Measurements from ENCODE around the gene SYT2.

GRCh38 chr1:202597090-202597761 lies 113.0 kb downstream of the SYT2 start:
- TF ChIP-seq, protein P1, sequence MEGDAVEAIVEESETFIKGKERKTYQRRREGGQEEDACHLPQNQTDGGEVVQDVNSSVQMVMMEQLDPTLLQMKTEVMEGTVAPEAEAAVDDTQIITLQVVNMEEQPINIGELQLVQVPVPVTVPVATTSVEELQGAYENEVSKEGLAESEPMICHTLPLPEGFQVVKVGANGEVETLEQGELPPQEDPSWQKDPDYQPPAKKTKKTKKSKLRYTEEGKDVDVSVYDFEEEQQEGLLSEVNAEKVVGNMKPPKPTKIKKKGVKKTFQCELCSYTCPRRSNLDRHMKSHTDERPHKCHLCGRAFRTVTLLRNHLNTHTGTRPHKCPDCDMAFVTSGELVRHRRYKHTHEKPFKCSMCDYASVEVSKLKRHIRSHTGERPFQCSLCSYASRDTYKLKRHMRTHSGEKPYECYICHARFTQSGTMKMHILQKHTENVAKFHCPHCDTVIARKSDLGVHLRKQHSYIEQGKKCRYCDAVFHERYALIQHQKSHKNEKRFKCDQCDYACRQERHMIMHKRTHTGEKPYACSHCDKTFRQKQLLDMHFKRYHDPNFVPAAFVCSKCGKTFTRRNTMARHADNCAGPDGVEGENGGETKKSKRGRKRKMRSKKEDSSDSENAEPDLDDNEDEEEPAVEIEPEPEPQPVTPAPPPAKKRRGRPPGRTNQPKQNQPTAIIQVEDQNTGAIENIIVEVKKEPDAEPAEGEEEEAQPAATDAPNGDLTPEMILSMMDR (IDR thresholded peaks at IDR 0.05; ENCODE audit: low read depth, low read length, poor library complexity, severe bottlenecking) = no peak
- TF ChIP-seq EZH2phosphoT487 (IDR thresholded peaks at IDR 0.05; ENCODE audit: borderline replicate concordance, low read length) = no peak

Data from DOHH2 (cell line).